SK-N-SH treated with all-trans-retinoic acid at 6 μM for 48 hours (cell line): ENCODE measurements around the gene RNF144B.

Experiments used
- ARNTL ChIP-seq: fragments of 450-650 bp; formaldehyde crosslinking; IDR thresholded peaks from 2 replicates; pipeline ENCODE4 v1.5.0; 2020; ENCODE audit warnings: low read depth, mild to moderate bottlenecking, moderate library complexity, borderline replicate concordance
- BACH2 ChIP-seq: fragments of 250-450 bp; sonication (Bioruptor Pico); IDR thresholded peaks from 2 replicates; pipeline ENCODE4 v1.9.0; 2021; ENCODE audit warnings: mild to moderate bottlenecking, borderline replicate concordance
- ESRRG ChIP-seq: fragments of 250-450 bp; sonication (Bioruptor Pico); IDR thresholded peaks from 2 replicates; pipeline ENCODE4 v1.6.1; 2021; ENCODE audit warnings: mild to moderate bottlenecking
- GLIS3 ChIP-seq: fragments of 250-450 bp; sonication (Bioruptor Pico); IDR thresholded peaks from 2 replicates; pipeline ENCODE4 v1.5.0; 2020; ENCODE audit warnings: mild to moderate bottlenecking, moderate library complexity
- ISL1 ChIP-seq: fragments of 250-450 bp; sonication (Bioruptor Pico); IDR thresholded peaks from 2 replicates; pipeline ENCODE4 v2.1.2; 2022; ENCODE audit warnings: mild to moderate bottlenecking, moderate library complexity
- OSR1 ChIP-seq: fragments of 250-450 bp; sonication (Bioruptor Pico); IDR thresholded peaks from 2 replicates; pipeline ENCODE4 v1.8.0; 2022; ENCODE audit warnings: moderate library complexity, mild to moderate bottlenecking, inconsistent platforms
- RARB ChIP-seq: fragments of 250-450 bp; sonication (Bioruptor Pico); IDR thresholded peaks from 2 replicates; pipeline ENCODE4 v1.8.0; 2021; ENCODE audit warnings: mild to moderate bottlenecking, moderate library complexity
- SNAI2 ChIP-seq: fragments of 250-450 bp; sonication (Bioruptor Pico); IDR thresholded peaks from 2 replicates; pipeline ENCODE4 v1.5.0; 2020; ENCODE audit warnings: mild to moderate bottlenecking, moderate library complexity
- TCF4 ChIP-seq: fragments of 250-450 bp; sonication (Bioruptor Pico); IDR thresholded peaks from 2 replicates; pipeline ENCODE4 v1.8.0; 2021; ENCODE audit warnings: mild to moderate bottlenecking, moderate library complexity, borderline replicate concordance
- TOX ChIP-seq: fragments of 250-450 bp; sonication (Bioruptor Pico); IDR thresholded peaks from 2 replicates; pipeline ENCODE4 v1.8.0; 2021; ENCODE audit warnings: mild to moderate bottlenecking, moderate library complexity, borderline replicate concordance
- ZFP3 ChIP-seq: fragments of 250-450 bp; sonication (Bioruptor Pico); IDR thresholded peaks from 2 replicates; pipeline ENCODE4 v1.5.0; 2020; ENCODE audit warnings: mild to moderate bottlenecking, moderate library complexity
- TF ChIP-seq, protein P1 (sequence below): fragments of 250-450 bp; sonication (Bioruptor Pico); IDR thresholded peaks from 2 replicates; pipeline ENCODE4 v1.5.1; 2020; ENCODE audit warnings: low read depth, mild to moderate bottlenecking, moderate library complexity
- TF ChIP-seq, protein P2 (sequence below): fragments of 250-450 bp; sonication (Bioruptor Pico); IDR thresholded peaks from 2 replicates; pipeline ENCODE4 v1.8.0; 2021; ENCODE audit warnings: low read depth, mild to moderate bottlenecking, moderate library complexity, borderline replicate concordance
- TF ChIP-seq, protein P3 (sequence below): fragments of 250-450 bp; sonication (Bioruptor Pico); IDR thresholded peaks from 2 replicates; pipeline ENCODE4 v1.8.0; 2020; ENCODE audit warnings: mild to moderate bottlenecking, moderate library complexity, borderline replicate concordance

DNA sequence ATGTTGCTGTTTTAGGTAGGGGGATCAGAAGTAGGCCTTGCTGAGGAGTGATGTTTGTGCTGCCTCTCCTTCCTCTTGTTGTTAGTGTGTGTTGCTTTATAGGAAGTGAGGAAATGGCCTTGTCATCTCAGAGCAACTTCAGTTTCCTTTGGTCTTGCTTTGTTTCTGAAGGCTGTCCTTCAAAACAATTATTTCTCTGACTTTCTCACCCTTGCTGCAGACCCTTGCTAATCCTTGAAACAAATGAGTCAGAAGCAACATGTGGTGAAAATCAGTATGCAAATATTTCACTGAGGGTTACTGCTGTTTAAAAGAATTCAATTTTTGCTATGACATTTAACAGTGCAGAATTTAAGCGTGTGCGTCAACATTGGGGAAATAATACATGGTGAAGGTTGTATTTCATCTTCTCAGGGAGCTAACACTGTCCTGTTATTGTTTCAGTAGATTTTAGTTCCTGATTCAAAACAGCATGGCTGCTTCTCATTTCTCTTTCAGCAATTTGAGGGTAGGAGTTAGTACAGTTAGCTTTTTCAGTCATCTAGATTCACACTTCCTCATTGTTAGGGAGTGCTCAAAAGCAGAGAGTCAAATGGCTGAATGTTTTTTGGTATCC, 13.8 kb downstream of the RNF144B start:
- TF ChIP-seq ESRRG (no peak), TOX (CRISPR knock-in tag) (no peak), OSR1 (CRISPR knock-in tag) (no peak), TCF4 (CRISPR knock-in tag) (no peak), ISL1 (CRISPR knock-in tag) (no peak), ZFP3 (CRISPR knock-in tag) (no peak), GLIS3 (CRISPR knock-in tag) (no peak), SNAI2 (no peak), RARB (no peak), ARNTL (no peak), BACH2 (CRISPR knock-in tag) (no peak)
- TF ChIP-seq, protein P1, sequence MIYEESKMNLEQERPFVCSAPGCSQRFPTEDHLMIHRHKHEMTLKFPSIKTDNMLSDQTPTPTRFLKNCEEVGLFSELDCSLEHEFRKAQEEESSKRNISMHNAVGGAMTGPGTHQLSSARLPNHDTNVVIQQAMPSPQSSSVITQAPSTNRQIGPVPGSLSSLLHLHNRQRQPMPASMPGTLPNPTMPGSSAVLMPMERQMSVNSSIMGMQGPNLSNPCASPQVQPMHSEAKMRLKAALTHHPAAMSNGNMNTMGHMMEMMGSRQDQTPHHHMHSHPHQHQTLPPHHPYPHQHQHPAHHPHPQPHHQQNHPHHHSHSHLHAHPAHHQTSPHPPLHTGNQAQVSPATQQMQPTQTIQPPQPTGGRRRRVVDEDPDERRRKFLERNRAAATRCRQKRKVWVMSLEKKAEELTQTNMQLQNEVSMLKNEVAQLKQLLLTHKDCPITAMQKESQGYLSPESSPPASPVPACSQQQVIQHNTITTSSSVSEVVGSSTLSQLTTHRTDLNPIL = no peak
- TF ChIP-seq, protein P2, sequence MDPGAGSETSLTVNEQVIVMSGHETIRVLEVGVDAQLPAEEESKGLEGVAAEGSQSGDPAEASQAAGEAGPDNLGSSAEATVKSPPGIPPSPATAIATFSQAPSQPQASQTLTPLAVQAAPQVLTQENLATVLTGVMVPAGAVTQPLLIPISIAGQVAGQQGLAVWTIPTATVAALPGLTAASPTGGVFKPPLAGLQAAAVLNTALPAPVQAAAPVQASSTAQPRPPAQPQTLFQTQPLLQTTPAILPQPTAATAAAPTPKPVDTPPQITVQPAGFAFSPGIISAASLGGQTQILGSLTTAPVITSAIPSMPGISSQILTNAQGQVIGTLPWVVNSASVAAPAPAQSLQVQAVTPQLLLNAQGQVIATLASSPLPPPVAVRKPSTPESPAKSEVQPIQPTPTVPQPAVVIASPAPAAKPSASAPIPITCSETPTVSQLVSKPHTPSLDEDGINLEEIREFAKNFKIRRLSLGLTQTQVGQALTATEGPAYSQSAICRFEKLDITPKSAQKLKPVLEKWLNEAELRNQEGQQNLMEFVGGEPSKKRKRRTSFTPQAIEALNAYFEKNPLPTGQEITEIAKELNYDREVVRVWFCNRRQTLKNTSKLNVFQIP (CRISPR knock-in tag) = no peak
- TF ChIP-seq, protein P3, sequence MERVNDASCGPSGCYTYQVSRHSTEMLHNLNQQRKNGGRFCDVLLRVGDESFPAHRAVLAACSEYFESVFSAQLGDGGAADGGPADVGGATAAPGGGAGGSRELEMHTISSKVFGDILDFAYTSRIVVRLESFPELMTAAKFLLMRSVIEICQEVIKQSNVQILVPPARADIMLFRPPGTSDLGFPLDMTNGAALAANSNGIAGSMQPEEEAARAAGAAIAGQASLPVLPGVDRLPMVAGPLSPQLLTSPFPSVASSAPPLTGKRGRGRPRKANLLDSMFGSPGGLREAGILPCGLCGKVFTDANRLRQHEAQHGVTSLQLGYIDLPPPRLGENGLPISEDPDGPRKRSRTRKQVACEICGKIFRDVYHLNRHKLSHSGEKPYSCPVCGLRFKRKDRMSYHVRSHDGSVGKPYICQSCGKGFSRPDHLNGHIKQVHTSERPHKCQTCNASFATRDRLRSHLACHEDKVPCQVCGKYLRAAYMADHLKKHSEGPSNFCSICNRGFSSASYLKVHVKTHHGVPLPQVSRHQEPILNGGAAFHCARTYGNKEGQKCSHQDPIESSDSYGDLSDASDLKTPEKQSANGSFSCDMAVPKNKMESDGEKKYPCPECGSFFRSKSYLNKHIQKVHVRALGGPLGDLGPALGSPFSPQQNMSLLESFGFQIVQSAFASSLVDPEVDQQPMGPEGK (CRISPR knock-in tag) = no peak
